ENCODE data around the gene ZNF329. TPM values are rescaled to one million over a fixed set of nuclear protein-coding genes. Genes with fewer than 3 reads are reported as not detected.

Gene ZNF329
- total and polyA plus RNA-seq, 9 of the 15 experiments (the other 6 are each of a cell fraction or from before 2014, with no cell fraction given) = 0.21 to 3.6 (median 2.2) TPM

GRCh38 chr19:58157045-58157728 lies 6.6 kb upstream of the ZNF329 start:
- H3K27me3 ChIP-seq (ENCODE audit: control insufficient read depth in 2 of 2, insufficient read depth in 2 of 2, low read length in 2 of 2) = no peaks in the 10 kb centered on the region
- peaks cover 0 to 16% of the 10 kb centered on the region in 2 experiments; a peak in 2 of 5 replicates for H3K4me1 ChIP-seq (replicated peaks in 1 of 2; ENCODE audit: control insufficient read depth in 2 of 2, insufficient read depth in 2 of 2, low read length in 2 of 2)
- TF ChIP-seq NRF1 (conservative IDR thresholded peaks at IDR 0.05 in 1 of 2, IDR thresholded peaks at IDR 0.05 in 1 of 2) (peak in 1 of 2 experiments; percentile 35; a peak in 1 of 4 replicates), E2F6 (IDR thresholded peaks at IDR 0.05; ENCODE audit: borderline replicate concordance in 1 of 2, extremely low read depth in 1 of 2, insufficient read depth in 1 of 2, insufficient read length in 1 of 2, low read depth in 1 of 2, low read length in 1 of 2, poor library complexity in 1 of 2, severe bottlenecking in 1 of 2) (peak in 1 of 2 experiments; percentile 60), POLR2H (tag; IDR thresholded peaks at IDR 0.05; ENCODE audit: low read depth) (no peak), MYNN (IDR thresholded peaks at IDR 0.05) (no peak), MYNN (CRISPR knock-in tag; IDR thresholded peaks at IDR 0.05) (no peak)
- FAIRE-seq (no peak), ATAC-seq (no peak), DNase-seq (ENCODE audit: extremely low read depth in 1 of 4, low spot score in 3 of 4) (peak in 1 of 4 experiments; percentile 7)
- H3K9me3 ChIP-seq (replicated peaks; ENCODE audit: control insufficient read depth, insufficient read depth, low read depth, low read length) = peaks cover 4% of the 10 kb centered on the region; the same call in 1 of the 2 replicates
- H2AFZ ChIP-seq (ENCODE audit: low read depth, low read length) = no peak overlapping the region
- ChIA-PET CTCF (ENCODE audit: low intra/inter-chr PET ratio) (no interaction called here), POLR2A (interaction anchor here (0.6 kb wide), 1 partner anchor 862 kb away, joined by 4 read pairs; no protein-coding TSS in a partner anchor)
- intact Hi-C loops (cut with micrococcal nuclease) (loop anchor here (10.0 kb wide), 1 partner anchor 1052 kb away; no protein-coding TSS in a partner anchor), in situ Hi-C loops (cut with MboI) (loop anchor here (10.0 kb wide), 1 partner anchor 132 kb away; no protein-coding TSS in a partner anchor)
- no TSS peak for BruUV-seq (replicated peaks)
- WGBS (ENCODE audit: insufficient coverage, low coverage, missing lambda C conversion rate) = 4% methylated on average over 25 of the region's 53 CpGs
- H3K9ac ChIP-seq (ENCODE audit: insufficient read depth in 1 of 2, low read depth in 2 of 2, low read length in 2 of 2) = no peak overlapping the region
- H3K4me3 ChIP-seq = no peak overlapping the region
- H3K9me1 ChIP-seq (ENCODE audit: control insufficient read depth, insufficient read depth, low read length) = no peaks in the 10 kb centered on the region
- H4K20me1 ChIP-seq (replicated peaks; ENCODE audit: control insufficient read depth, insufficient read depth, low read length) = no peaks in the 10 kb centered on the region
- H3K27ac ChIP-seq (ENCODE audit: extremely low read depth, low read depth, low read length) = no peak overlapping the region
- no peak overlapping the region for H3K4me2 ChIP-seq (ENCODE audit: insufficient read depth, low read length)
- H3K36me3 ChIP-seq (ENCODE audit: control insufficient read depth, insufficient read depth, low read length) = no peaks in the 10 kb centered on the region
- H3K79me2 ChIP-seq (ENCODE audit: control insufficient read depth, insufficient read depth, low read length) = no peaks in the 10 kb centered on the region

Data from K562 (cell line).